ENCODE results near the gene FLT3.

Gene FLT3

DNA sequence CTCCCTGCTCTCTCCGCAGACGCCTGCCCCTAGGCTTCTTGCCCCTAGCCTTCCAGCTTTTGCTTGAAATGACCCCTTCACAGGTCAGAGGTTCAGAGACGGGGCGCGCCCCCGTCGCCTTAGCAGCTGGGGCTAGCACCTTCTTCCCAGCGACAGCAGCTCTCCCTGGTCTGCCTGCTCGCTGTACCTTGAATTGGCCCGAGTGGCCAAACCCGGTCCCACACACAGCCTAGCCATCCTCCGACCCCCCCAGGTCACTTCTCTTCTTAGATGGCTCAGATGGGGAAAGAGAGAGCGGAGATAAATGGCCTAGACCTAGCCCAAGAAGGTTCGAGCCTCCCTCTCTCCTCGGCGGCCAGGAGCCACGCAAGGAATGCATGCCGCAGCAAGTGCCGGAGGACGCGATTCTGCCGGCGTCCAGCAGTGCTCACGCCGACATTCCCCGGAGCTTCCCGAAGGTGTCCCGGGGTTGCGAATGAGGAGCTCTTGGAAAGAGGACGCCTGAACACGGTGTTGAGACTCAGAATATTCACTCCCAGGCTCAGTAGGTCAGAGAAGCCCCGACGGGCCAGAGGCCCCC lies 132.6 kb downstream of the FLT3 start:
- Histone ChIP-seq H3K4me2 (ENCODE audit: low read depth, low read length) (no peak overlapping the region), H3K9ac (ENCODE audit: low read length) (no peak overlapping the region), H3K4me3 (ENCODE audit: low read length) (no peak overlapping the region), H3K79me2 (ENCODE audit: low read length) (no peaks in the 10 kb centered on the region), H3F3A (ENCODE audit: insufficient read depth, low read length) (no peaks in the 10 kb centered on the region), H3K36me3 (replicated peaks; ENCODE audit: insufficient read depth, low read length) (no peaks in the 10 kb centered on the region), H2AFZ (ENCODE audit: low read length) (no peak overlapping the region), H3K27ac (ENCODE audit: low read length) (no peak overlapping the region), H4K20me1 (ENCODE audit: insufficient read depth, low read length) (no peaks in the 10 kb centered on the region), H3K4me1 (ENCODE audit: low read length) (no peaks in the 10 kb centered on the region), H3K9me3 (replicated peaks; ENCODE audit: insufficient read depth, low read length) (no peaks in the 10 kb centered on the region), H3K27me3 (replicated peaks; ENCODE audit: insufficient read depth, low read length) (peaks cover 18% of the 10 kb centered on the region), H3K9me2 (replicated peaks; ENCODE audit: insufficient read depth, low read length) (no peaks in the 10 kb centered on the region)
- no peak for DNase-seq
- TF ChIP-seq CTCF (IDR thresholded peaks at IDR 0.05; ENCODE audit: low read length) (no peak), EZH2 (optimal IDR thresholded peaks at IDR 0.05; ENCODE audit: low read depth, low read length) (no peak), EZH2phosphoT487 (IDR thresholded peaks at IDR 0.05; ENCODE audit: low read length) (no peak)

DNA sequence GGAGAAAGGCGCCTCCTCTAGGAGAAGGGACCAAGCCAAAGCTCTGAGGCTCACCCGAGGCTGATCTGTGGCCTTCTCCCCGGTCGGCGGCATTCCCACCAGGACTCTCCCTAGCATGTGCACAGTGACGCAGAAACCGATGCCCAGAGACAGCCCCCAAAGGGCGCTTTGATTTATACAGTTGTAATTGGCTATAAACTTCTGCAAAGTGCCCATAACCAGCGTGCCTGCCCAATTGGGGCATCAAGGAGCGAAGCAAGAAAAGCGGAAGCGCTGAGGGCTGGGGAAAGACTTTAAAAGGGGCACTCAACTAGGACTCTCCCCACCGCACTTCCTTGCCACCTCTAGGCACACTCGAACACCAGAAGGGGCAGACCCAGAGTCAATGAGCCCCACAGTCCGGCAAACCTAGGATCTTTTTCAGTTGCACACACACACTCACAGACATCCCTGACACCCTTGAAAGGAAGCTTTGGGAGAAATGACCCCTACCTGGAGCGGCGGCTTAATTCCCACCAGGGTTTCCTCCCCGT lies 133.1 kb downstream of the FLT3 start:
- Histone ChIP-seq H3K9ac (ENCODE audit: low read length) (no peak overlapping the region), H3F3A (ENCODE audit: insufficient read depth, low read length) (no peaks in the 10 kb centered on the region), H3K9me3 (replicated peaks; ENCODE audit: insufficient read depth, low read length) (no peaks in the 10 kb centered on the region), H3K4me1 (ENCODE audit: low read length) (no peaks in the 10 kb centered on the region), H3K79me2 (ENCODE audit: low read length) (no peaks in the 10 kb centered on the region), H3K27me3 (replicated peaks; ENCODE audit: insufficient read depth, low read length) (peaks cover 18% of the 10 kb centered on the region), H3K9me2 (replicated peaks; ENCODE audit: insufficient read depth, low read length) (no peaks in the 10 kb centered on the region), H2AFZ (ENCODE audit: low read length) (no peak overlapping the region), H3K4me2 (ENCODE audit: low read depth, low read length) (no peak overlapping the region), H3K27ac (ENCODE audit: low read length) (no peak overlapping the region), H3K4me3 (ENCODE audit: low read length) (no peak overlapping the region), H3K36me3 (replicated peaks; ENCODE audit: insufficient read depth, low read length) (no peaks in the 10 kb centered on the region), H4K20me1 (ENCODE audit: insufficient read depth, low read length) (no peaks in the 10 kb centered on the region)
- TF ChIP-seq CTCF (IDR thresholded peaks at IDR 0.05; ENCODE audit: low read length): no peak
- DNase-seq: no peak

DNA sequence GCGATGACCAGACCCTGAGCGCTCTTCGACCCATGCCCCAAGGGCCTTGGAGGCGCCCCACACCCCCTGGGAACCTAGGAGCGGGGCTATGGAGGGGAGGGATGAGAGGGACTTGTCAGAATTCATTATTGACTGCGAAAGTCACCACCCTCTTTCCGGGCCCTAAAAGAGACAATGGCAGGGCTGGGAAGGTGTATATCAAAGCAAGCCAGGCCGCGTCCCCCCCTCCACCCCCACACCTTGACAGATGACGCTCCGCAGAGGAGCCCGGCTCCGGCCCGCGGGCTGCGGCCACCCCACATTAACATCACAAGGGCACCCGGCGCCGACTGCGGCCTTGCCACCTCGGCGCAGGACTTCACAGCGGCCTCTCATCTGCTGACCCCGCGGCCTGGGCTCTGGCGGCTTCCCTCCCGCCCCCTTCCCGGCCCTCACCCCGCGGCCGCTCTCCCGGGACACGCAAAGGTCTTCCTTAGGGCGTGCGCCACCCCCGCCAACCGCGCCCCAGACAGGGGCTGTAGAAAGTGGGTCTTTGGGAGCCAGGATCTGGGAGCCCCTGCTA lies 133.7 kb downstream of the FLT3 start:
- Histone ChIP-seq H3K4me3 (ENCODE audit: low read length) (no peak overlapping the region), H3K9ac (ENCODE audit: low read length) (no peak overlapping the region), H2AFZ (ENCODE audit: low read length) (no peak overlapping the region), H3K4me2 (ENCODE audit: low read depth, low read length) (no peak overlapping the region), H3K36me3 (replicated peaks; ENCODE audit: insufficient read depth, low read length) (no peaks in the 10 kb centered on the region), H4K20me1 (ENCODE audit: insufficient read depth, low read length) (no peaks in the 10 kb centered on the region), H3K79me2 (ENCODE audit: low read length) (no peaks in the 10 kb centered on the region), H3K9me2 (replicated peaks; ENCODE audit: insufficient read depth, low read length) (no peaks in the 10 kb centered on the region), H3F3A (ENCODE audit: insufficient read depth, low read length) (no peaks in the 10 kb centered on the region), H3K4me1 (ENCODE audit: low read length) (no peaks in the 10 kb centered on the region), H3K27ac (ENCODE audit: low read length) (no peak overlapping the region), H3K9me3 (replicated peaks; ENCODE audit: insufficient read depth, low read length) (no peaks in the 10 kb centered on the region), H3K27me3 (replicated peaks; ENCODE audit: insufficient read depth, low read length) (peaks cover 18% of the 10 kb centered on the region)
- no peak for DNase-seq
- no peak for TF ChIP-seq EZH2phosphoT487 (IDR thresholded peaks at IDR 0.05; ENCODE audit: low read length)
- TF ChIP-seq CTCF (IDR thresholded peaks at IDR 0.05; ENCODE audit: low read length): no peak
- no peak for TF ChIP-seq EZH2 (optimal IDR thresholded peaks at IDR 0.05; ENCODE audit: low read depth, low read length)
